ENCODE measurements around the gene ITGAL. TPM values are rescaled to one million over a fixed set of nuclear protein-coding genes. Genes with fewer than 3 reads are reported as not detected.
A peak's percentile ranks its signal among the peaks of the same experiment; 100 is the strongest.

Gene ITGAL
- total and polyA plus RNA-seq, 2 of the 13 experiments (the other 11 are each of a cell fraction or from before 2014, with no cell fraction given): 0.86 to 1.2 TPM

DNA sequence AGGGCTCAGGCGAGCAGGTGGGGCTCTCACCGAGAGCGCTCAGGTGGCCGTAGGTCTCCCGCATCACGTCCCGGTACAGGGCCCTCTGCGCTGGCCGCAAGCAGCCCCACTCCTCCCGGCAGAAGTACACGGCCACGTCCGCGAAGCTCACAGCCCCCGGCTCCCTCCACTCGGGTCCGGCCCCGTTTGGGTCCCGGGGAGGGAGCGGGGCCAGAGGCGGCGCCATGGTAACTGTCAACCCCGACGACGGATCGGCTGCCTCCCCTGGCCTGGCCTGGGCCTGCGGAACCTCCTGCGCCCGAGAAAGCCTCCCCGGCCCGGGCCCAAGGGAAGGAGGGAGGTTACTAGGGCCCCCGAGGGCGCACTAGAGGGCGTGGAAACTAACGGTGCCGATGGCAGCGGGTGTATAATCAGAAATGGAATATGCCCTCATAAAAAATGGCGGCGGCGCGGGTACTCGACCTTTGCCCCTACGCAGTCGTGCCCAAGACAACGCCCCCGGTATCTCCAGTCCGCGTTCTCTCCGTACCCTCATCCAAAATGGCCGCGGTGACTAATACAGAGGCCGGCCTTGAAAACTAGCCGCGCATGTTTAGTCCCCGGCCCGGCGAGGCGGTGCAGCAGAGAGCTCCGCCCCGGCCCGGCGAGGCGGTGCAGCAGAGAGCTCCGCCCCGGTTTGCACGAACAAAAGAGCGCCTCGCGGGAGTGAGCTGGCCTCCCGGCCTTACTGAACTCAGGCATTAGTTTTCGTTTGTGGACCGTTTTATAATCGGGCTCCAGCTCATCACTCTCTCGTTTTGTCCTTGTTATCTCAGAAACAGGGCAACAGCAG is 85.6 kb downstream of the ITGAL start, which contains the start of gene ZNF764 (continued):
- TF ChIP-seq RBFOX2 (IDR thresholded peaks at IDR 0.05; ENCODE audit: low read depth, low read length) (peak; percentile 96), GFI1 (CRISPR knock-in tag; IDR thresholded peaks at IDR 0.05; ENCODE audit: borderline replicate concordance) (no peak), RFXANK (CRISPR knock-in tag; IDR thresholded peaks at IDR 0.05) (no peak; the same call in none of the 2 replicates), MED1 (CRISPR knock-in tag; IDR thresholded peaks at IDR 0.05) (peak; percentile 77), XBP1 (CRISPR knock-in tag; IDR thresholded peaks at IDR 0.05) (no peak), ZNF180 (CRISPR knock-in tag; IDR thresholded peaks at IDR 0.05; ENCODE audit: borderline replicate concordance, low read depth) (no peak; the same call in 1 of the 2 replicates), ZNF263 (CRISPR knock-in tag; IDR thresholded peaks at IDR 0.05) (0 out of 2 replicates have a peak, but pooled peaks have one; percentile 19), ONECUT2 (CRISPR knock-in tag; IDR thresholded peaks at IDR 0.05) (no peak), HNRNPUL1 (IDR thresholded peaks at IDR 0.05; ENCODE audit: low read depth, low read length) (no peak), CEBPB (IDR thresholded peaks at IDR 0.05; ENCODE audit: borderline replicate concordance, low read depth, low read length) (no peak), NCOA1 (CRISPR knock-in tag; IDR thresholded peaks at IDR 0.05) (peak; percentile 91), GATAD2A (CRISPR knock-in tag; IDR thresholded peaks at IDR 0.05) (peak; percentile 80), ZNF615 (CRISPR knock-in tag; IDR thresholded peaks at IDR 0.05; ENCODE audit: borderline replicate concordance) (no peak; the same call in 1 of the 2 replicates), CBX5 (CRISPR knock-in tag; IDR thresholded peaks at IDR 0.05; ENCODE audit: borderline replicate concordance) (0 out of 2 replicates have a peak, but pooled peaks have one; percentile 8), MAFK (conservative IDR thresholded peaks at IDR 0.05 in 1 of 2, IDR thresholded peaks at IDR 0.05 in 1 of 2; ENCODE audit: low read length in 2 of 2) (no peak)
- TF ChIP-seq, protein P1, sequence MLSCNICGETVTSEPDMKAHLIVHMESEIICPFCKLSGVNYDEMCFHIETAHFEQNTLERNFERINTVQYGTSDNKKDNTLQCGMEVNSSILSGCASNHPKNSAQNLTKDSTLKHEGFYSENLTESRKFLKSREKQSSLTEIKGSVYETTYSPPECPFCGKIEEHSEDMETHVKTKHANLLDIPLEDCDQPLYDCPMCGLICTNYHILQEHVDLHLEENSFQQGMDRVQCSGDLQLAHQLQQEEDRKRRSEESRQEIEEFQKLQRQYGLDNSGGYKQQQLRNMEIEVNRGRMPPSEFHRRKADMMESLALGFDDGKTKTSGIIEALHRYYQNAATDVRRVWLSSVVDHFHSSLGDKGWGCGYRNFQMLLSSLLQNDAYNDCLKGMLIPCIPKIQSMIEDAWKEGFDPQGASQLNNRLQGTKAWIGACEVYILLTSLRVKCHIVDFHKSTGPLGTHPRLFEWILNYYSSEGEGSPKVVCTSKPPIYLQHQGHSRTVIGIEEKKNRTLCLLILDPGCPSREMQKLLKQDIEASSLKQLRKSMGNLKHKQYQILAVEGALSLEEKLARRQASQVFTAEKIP (CRISPR knock-in tag; IDR thresholded peaks at IDR 0.05; ENCODE audit: borderline replicate concordance): no peak
- TF ChIP-seq, protein P2, sequence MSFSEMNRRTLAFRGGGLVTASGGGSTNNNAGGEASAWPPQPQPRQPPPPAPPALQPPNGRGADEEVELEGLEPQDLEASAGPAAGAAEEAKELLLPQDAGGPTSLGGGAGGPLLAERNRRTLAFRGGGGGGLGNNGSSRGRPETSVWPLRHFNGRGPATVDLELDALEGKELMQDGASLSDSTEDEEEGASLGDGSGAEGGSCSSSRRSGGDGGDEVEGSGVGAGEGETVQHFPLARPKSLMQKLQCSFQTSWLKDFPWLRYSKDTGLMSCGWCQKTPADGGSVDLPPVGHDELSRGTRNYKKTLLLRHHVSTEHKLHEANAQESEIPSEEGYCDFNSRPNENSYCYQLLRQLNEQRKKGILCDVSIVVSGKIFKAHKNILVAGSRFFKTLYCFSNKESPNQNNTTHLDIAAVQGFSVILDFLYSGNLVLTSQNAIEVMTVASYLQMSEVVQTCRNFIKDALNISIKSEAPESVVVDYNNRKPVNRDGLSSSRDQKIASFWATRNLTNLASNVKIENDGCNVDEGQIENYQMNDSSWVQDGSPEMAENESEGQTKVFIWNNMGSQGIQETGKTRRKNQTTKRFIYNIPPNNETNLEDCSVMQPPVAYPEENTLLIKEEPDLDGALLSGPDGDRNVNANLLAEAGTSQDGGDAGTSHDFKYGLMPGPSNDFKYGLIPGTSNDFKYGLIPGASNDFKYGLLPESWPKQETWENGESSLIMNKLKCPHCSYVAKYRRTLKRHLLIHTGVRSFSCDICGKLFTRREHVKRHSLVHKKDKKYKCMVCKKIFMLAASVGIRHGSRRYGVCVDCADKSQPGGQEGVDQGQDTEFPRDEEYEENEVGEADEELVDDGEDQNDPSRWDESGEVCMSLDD (CRISPR knock-in tag; IDR thresholded peaks at IDR 0.05; ENCODE audit: borderline replicate concordance): peak; percentile 27; the same call in 1 of the 2 replicates
- TF ChIP-seq, protein P3, sequence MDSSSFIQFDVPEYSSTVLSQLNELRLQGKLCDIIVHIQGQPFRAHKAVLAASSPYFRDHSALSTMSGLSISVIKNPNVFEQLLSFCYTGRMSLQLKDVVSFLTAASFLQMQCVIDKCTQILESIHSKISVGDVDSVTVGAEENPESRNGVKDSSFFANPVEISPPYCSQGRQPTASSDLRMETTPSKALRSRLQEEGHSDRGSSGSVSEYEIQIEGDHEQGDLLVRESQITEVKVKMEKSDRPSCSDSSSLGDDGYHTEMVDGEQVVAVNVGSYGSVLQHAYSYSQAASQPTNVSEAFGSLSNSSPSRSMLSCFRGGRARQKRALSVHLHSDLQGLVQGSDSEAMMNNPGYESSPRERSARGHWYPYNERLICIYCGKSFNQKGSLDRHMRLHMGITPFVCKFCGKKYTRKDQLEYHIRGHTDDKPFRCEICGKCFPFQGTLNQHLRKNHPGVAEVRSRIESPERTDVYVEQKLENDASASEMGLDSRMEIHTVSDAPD (CRISPR knock-in tag; IDR thresholded peaks at IDR 0.05): peak; percentile 87; the same call in 1 of the 2 replicates
- TF ChIP-seq, protein P4, sequence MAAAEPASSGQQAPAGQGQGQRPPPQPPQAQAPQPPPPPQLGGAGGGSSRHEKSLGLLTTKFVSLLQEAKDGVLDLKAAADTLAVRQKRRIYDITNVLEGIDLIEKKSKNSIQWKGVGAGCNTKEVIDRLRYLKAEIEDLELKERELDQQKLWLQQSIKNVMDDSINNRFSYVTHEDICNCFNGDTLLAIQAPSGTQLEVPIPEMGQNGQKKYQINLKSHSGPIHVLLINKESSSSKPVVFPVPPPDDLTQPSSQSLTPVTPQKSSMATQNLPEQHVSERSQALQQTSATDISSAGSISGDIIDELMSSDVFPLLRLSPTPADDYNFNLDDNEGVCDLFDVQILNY (CRISPR knock-in tag; conservative IDR thresholded peaks at IDR 0.05): no peak
- TF ChIP-seq, protein P5, sequence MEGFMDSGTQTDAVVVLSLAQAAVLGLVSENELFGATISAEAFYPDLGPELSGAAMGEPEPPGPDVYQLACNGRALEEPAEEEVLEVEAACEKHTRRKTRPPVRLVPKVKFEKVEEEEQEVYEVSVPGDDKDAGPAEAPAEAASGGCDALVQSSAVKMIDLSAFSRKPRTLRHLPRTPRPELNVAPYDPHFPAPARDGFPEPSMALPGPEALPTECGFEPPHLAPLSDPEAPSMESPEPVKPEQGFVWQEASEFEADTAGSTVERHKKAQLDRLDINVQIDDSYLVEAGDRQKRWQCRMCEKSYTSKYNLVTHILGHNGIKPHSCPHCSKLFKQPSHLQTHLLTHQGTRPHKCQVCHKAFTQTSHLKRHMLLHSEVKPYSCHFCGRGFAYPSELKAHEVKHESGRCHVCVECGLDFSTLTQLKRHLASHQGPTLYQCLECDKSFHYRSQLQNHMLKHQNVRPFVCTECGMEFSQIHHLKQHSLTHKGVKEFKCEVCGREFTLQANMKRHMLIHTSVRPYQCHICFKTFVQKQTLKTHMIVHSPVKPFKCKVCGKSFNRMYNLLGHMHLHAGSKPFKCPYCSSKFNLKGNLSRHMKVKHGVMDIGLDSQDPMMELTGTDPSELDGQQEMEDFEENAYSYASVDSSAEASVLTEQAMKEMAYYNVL (CRISPR knock-in tag; IDR thresholded peaks at IDR 0.05; ENCODE audit: borderline replicate concordance): peak; percentile 72; the same call in 1 of the 2 replicates
